Hair follicle dermal papilla cell (primary cell): ENCODE measurements around the gene PDXK. TPM values are rescaled to one million over a fixed set of nuclear protein-coding genes. Genes with fewer than 3 reads are reported as not detected.

Experiments used
- small RNA-seq: library from RNA; depleted of rRNA; stranded (forward); fragments of <200 nt; gene quantifications from one replicate; pipeline ENCODE3, GENCODE V24; 2012
- total RNA-seq: library from RNA; depleted of rRNA; stranded (reverse); fragments of >200 nt; gene quantifications from 2 replicates; pipeline ENCODE4 v1.2.3, GENCODE V29; 2012

Gene PDXK
- 83.7 and 93.3 TPM in 2 replicates for total RNA-seq

DNA sequence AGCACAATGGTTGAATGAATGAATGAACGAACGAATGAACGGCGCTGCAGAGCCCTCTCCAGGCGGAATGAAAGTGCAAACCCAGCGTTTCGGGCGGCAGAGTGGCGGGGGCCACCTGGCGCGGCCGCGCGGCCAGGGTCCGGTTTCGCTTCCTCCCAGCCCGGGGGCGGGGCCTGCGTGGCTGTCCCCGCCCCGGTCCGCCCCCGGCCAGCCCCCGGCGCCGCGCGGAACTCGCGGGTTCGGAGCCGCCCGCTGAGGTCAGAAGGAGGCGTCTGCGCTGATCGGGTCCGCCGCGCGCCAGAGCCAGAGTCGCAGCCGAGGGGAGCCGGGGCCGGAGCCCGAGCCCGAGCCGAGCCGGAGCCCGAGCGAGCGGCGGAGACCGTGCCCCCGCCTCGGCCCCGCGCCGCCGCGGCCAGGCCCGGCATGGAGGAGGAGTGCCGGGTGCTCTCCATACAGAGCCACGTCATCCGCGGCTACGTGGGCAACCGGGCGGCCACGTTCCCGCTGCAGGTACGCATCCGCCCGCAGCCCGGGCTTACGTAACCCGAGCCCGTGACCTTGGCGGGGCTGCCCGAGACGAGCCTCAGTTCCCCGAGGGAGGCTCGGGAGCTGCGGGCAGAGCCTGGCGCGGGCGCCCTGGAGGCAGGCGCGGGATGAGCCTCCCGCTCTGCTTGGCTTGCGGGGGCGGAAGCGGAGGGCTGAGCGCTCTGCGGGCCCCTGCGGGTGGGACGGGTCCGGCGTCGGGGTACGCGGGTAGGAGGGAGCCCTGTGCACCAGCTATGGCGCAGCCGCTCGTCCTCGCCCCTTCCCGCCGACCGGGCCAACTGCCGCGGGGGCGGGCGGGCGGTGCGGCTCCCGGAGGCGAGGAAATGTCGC lies at the start of gene PDXK:
Gene PDXK, plus strand, starts transcription at position 258 of the 876 bp plus-strand sequence. Its CDS starts 166 bp downstream, at position 424.

DNA sequence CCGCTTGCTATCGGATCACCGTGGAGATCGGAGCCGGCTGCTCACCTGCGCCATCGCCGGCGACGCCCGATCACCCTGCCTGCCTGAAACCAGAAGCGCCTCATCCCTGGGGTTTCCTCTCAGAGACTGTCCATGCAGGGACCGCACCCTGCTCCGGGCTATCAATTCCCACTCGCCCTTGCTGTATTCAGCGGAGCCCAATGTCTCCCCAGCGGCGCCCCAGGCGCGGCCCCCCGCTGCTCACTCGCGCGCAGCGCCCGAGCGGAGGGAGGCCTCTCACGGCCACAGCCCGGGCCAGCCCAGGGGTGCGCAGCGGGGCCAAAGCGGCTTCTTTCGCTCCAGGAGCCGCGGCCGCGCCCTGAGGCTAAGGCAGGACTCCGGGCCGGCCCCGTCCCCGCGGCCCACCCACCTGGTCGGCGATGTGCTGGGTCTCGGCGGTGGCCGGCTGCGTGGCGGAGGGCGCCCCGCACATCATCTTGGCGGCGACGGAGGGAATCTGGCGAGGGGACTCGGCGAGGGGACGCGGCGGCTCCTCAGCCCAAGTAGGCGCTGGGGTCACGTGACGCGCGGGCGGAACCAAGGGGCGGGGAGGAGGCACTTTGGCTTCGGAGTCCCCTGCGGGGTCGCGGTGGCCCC lies 57.0 kb downstream of the PDXK start, which contains the start of gene CSTB:
Gene CSTB, minus strand, starts transcription at position 514 of the 636 bp plus-strand sequence. Its CDS starts 39 bp downstream, at position 475.

GRCh38 chr21:43789276-43790009 lies 70.5 kb downstream of the PDXK start, which contains the start of gene RRP1:
RRP1 (plus strand) TSS chr21:43789577; CDS start chr21:43789630, 53 bp downstream.

Small RNA genes lying within 50 kb of the gene (small RNA-seq; reads per million reads assigned to genes)
- not detected for gene AP001052.1

Other genes with a start within 250 kb of the PDXK start
- gene HSF2BP, start 59.6 kb upstream of the PDXK start, total RNA-seq, result 0.97 and 2.3 TPM in 2 replicates
- 22.6 and 28.2 TPM in 2 replicates for gene RRP1B, start 59.6 kb upstream of the PDXK start, total RNA-seq
- gene CSTB, start 57.2 kb downstream of the PDXK start, total RNA-seq, result 11.4 and 13.8 TPM in 2 replicates
- gene RRP1, start 70.4 kb downstream of the PDXK start, total RNA-seq, result 18.5 and 21.4 TPM in 2 replicates
- 43.6 and 44.9 TPM in 2 replicates for gene AGPAT3, start 146.1 kb downstream of the PDXK start, total RNA-seq